Measurements from ENCODE around the gene CCSER1. TPM values are rescaled to one million over a fixed set of nuclear protein-coding genes. Genes with fewer than 3 reads are reported as not detected.
A peak's percentile ranks its signal among the peaks of the same experiment; 100 is the strongest.

The CCSER1 gene
- total and polyA plus RNA-seq, 2 experiments from 2014 or later: 2.9 to 3.4 TPM

DNA sequence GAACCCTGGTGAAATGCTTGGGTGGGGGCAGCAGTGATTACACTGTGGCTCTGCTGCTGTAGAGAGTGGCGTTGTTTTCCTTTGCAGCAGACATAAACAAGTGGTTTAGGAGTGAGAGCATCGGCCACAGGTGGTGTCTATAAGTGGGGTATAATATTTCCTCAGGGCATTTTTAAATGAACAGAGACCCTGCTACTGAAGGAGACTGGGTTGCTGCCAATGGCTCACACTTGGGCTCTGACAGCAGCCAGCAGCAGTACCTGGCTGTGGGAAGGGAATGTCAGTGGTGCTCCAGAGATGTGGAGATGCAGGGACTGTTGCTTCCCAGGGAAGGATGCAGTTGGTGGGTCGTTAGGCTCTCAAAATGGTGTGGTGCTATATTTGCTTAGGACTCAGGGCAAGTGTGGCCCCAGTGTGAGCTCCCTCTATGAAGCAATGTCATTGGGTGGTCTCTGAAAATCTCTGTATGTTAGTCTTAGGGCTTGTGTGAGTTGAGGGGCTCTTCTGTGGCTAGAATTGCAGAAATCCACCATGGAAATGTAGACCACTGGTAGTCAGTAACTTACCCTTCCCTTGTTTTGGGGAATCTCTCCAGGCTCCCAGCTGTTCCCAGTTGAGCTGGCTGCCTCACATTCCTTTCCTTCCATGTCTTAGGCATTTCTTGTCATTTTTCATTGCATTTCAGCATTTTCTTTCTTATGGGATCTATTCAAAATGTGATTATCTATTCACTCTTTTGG is 1153.5 kb downstream of the CCSER1 start (continued):
- no peak for TF ChIP-seq CREB1 (CRISPR knock-in tag; IDR thresholded peaks at IDR 0.05; ENCODE audit: low read depth)

- no peak overlapping the region for H3K27ac ChIP-seq (ENCODE audit: low read depth)
- no peaks in the 10 kb centered on the region for H3K79me2 ChIP-seq (replicated peaks; ENCODE audit: insufficient read depth)
- H3K27ac Mint-ChIP-seq: no peak overlapping the region
- no peak for TF ChIP-seq POLR2AphosphoS5 (IDR thresholded peaks at IDR 0.05; ENCODE audit: low read depth)
- no peak for TF ChIP-seq ZNF331 (CRISPR knock-in tag; IDR thresholded peaks at IDR 0.05; ENCODE audit: low read depth)
- no peak for TF ChIP-seq REST (IDR thresholded peaks at IDR 0.05; ENCODE audit: unreplicated experiment)
- no peak for TF ChIP-seq EZH2phosphoT487 (IDR thresholded peaks at IDR 0.05; ENCODE audit: unreplicated experiment)
- TF ChIP-seq ZNF114 (CRISPR knock-in tag; IDR thresholded peaks at IDR 0.05): no peak
- no peak overlapping the region for H3K4me2 ChIP-seq
- no peaks in the 10 kb centered on the region for H3K27me3 ChIP-seq (ENCODE audit: insufficient read depth)
- no peaks in the 10 kb centered on the region for H3F3A ChIP-seq (replicated peaks; ENCODE audit: low read depth)
- H3K4me1 ChIP-seq (ENCODE audit: insufficient read depth): peaks cover 27% of the 10 kb centered on the region
- no peaks in the 10 kb centered on the region for H3K9me2 ChIP-seq (ENCODE audit: insufficient read depth)
- no peaks in the 10 kb centered on the region for H3K36me3 Mint-ChIP-seq (ENCODE audit: low read depth)
- H2AFZ ChIP-seq: no peak overlapping the region
- H4K20me1 ChIP-seq (replicated peaks; ENCODE audit: insufficient read depth): no peaks in the 10 kb centered on the region
- no peak for DNase-seq (ENCODE audit: low spot score)
- H3K9me3 Mint-ChIP-seq: no peaks in the 10 kb centered on the region
- ATAC-seq: no peak
- H3K27me3 Mint-ChIP-seq (ENCODE audit: insufficient read depth, low read depth, poor library complexity): no peaks in the 10 kb centered on the region
- no peaks in the 10 kb centered on the region for H3K36me3 ChIP-seq (ENCODE audit: insufficient read depth)
- no peak overlapping the region for H3K4me3 Mint-ChIP-seq
- peaks cover 29% of the 10 kb centered on the region; the same call in 2 of the 3 replicates for H3K4me1 Mint-ChIP-seq
- H3K4me3 ChIP-seq: no peak overlapping the region
Observed at GRCh38 chr4:91282217-91282616, 1155.0 kb downstream of the CCSER1 start.

DNA sequence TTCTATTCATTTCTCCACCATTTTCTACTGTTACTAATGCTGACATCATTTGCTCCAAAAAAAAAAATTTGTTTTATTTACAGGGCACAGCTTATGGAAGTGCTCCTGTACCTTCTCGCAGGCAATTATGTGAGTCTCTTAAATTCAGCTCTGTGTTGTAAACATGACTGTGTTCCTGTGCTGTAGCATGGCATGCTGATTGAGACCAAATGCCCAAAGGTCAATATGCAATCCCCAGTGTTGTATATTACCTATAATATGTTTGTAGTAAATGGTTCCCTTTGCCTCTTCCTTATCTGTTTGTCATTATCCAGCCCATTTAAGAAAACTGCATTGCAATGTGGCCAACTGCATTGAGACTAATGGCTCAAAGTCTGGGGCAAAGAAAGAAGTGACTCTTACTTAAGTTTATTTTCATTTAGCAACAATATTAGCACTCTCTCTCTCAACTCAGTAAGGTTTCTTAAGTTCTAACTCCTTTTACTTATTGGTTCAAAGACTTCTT is 1156.6 kb downstream of the CCSER1 start:
- Histone ChIP-seq H3K4me1 (ENCODE audit: insufficient read depth) (peaks cover 34% of the 10 kb centered on the region), H3F3A (replicated peaks; ENCODE audit: low read depth) (no peaks in the 10 kb centered on the region), H3K79me2 (replicated peaks; ENCODE audit: insufficient read depth) (no peaks in the 10 kb centered on the region), H3K27ac (ENCODE audit: low read depth) (no peak overlapping the region), H2AFZ (peak overlapping the region; percentile 74), H3K27me3 (ENCODE audit: insufficient read depth) (no peaks in the 10 kb centered on the region), H3K36me3 (ENCODE audit: insufficient read depth) (no peaks in the 10 kb centered on the region), H4K20me1 (replicated peaks; ENCODE audit: insufficient read depth) (no peaks in the 10 kb centered on the region), H3K9me2 (ENCODE audit: insufficient read depth) (no peaks in the 10 kb centered on the region), H3K4me3 (no peak overlapping the region), H3K4me2 (no peak overlapping the region)
- DNase-seq (ENCODE audit: low spot score) (no peak), ATAC-seq (no peak)
- Mint-ChIP-seq H3K27me3 (ENCODE audit: insufficient read depth, low read depth, poor library complexity) (no peaks in the 10 kb centered on the region), H3K36me3 (ENCODE audit: low read depth) (no peaks in the 10 kb centered on the region), H3K4me1 (peaks cover 36% of the 10 kb centered on the region; the same call in 2 of the 3 replicates), H3K4me3 (no peak overlapping the region), H3K27ac (no peak overlapping the region; the same call in 1 of the 2 replicates), H3K9me3 (no peaks in the 10 kb centered on the region)
- TF ChIP-seq EZH2 (IDR thresholded peaks at IDR 0.05; ENCODE audit: low read depth, unreplicated experiment): no peak
- TF ChIP-seq NANOG (IDR thresholded peaks at IDR 0.05; ENCODE audit: borderline replicate concordance): no peak
- TF ChIP-seq POLR2AphosphoS5 (IDR thresholded peaks at IDR 0.05; ENCODE audit: low read depth): no peak
- no peak for TF ChIP-seq JUNB (IDR thresholded peaks at IDR 0.05; ENCODE audit: unreplicated experiment)
- TF ChIP-seq, protein P1, sequence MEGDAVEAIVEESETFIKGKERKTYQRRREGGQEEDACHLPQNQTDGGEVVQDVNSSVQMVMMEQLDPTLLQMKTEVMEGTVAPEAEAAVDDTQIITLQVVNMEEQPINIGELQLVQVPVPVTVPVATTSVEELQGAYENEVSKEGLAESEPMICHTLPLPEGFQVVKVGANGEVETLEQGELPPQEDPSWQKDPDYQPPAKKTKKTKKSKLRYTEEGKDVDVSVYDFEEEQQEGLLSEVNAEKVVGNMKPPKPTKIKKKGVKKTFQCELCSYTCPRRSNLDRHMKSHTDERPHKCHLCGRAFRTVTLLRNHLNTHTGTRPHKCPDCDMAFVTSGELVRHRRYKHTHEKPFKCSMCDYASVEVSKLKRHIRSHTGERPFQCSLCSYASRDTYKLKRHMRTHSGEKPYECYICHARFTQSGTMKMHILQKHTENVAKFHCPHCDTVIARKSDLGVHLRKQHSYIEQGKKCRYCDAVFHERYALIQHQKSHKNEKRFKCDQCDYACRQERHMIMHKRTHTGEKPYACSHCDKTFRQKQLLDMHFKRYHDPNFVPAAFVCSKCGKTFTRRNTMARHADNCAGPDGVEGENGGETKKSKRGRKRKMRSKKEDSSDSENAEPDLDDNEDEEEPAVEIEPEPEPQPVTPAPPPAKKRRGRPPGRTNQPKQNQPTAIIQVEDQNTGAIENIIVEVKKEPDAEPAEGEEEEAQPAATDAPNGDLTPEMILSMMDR (conservative IDR thresholded peaks at IDR 0.05; ENCODE audit: low read depth in 2 of 2): no peak
- no peak for TF ChIP-seq STAT1 (IDR thresholded peaks at IDR 0.05; ENCODE audit: unreplicated experiment)
- TF ChIP-seq, protein P2, sequence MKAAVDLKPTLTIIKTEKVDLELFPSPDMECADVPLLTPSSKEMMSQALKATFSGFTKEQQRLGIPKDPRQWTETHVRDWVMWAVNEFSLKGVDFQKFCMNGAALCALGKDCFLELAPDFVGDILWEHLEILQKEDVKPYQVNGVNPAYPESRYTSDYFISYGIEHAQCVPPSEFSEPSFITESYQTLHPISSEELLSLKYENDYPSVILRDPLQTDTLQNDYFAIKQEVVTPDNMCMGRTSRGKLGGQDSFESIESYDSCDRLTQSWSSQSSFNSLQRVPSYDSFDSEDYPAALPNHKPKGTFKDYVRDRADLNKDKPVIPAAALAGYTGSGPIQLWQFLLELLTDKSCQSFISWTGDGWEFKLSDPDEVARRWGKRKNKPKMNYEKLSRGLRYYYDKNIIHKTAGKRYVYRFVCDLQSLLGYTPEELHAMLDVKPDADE (IDR thresholded peaks at IDR 0.05): no peak
- no peak for TF ChIP-seq REST (IDR thresholded peaks at IDR 0.05; ENCODE audit: unreplicated experiment)
- TF ChIP-seq ZNF114 (CRISPR knock-in tag; IDR thresholded peaks at IDR 0.05): no peak
- no peak for TF ChIP-seq CREB1 (CRISPR knock-in tag; IDR thresholded peaks at IDR 0.05; ENCODE audit: low read depth)
